ENCODE data around the gene STAC3.

STAC3 gene

GRCh38 chr12:57234571-57235016 is 16.4 kb downstream of the STAC3 start:
- peak overlapping the region; percentile 34 for H3K27ac ChIP-seq

GRCh38 chr12:57234233-57234570 is 16.8 kb downstream of the STAC3 start:
- TF ChIP-seq FOXP2 (optimal IDR thresholded peaks at IDR 0.05; ENCODE audit: control extremely low read depth, extremely low read length, insufficient read depth) = no peak
- no peak for TF ChIP-seq POLR2AphosphoS5 (IDR thresholded peaks at IDR 0.05; ENCODE audit: borderline replicate concordance, low read depth, low read length)
- TF ChIP-seq EZH2 (IDR thresholded peaks at IDR 0.05) = no peak
- Histone ChIP-seq H3K9ac (ENCODE audit: insufficient read length) (peak overlapping the region; percentile 3), H3K4me3 (no peak overlapping the region), H3K9me3 (ENCODE audit: low read depth, low read length) (no peaks in the 10 kb centered on the region), H3K36me3 (ENCODE audit: insufficient read depth, low read length) (peaks cover 42% of the 10 kb centered on the region), H3K27ac (peak overlapping the region; percentile 34)
- DNase-seq (ENCODE audit: low read depth, low spot score) = no peak

More at GRCh38 chr12:57234571-57235016, 16.4 kb downstream of the STAC3 start:
- no peaks in the 10 kb centered on the region for H3K9me3 ChIP-seq (ENCODE audit: low read depth, low read length)
- H3K36me3 ChIP-seq (ENCODE audit: insufficient read depth, low read length) = peaks cover 42% of the 10 kb centered on the region
- no peak overlapping the region for H3K4me3 ChIP-seq
- no peak for DNase-seq (ENCODE audit: low read depth, low spot score)
- TF ChIP-seq POLR2AphosphoS5 (IDR thresholded peaks at IDR 0.05; ENCODE audit: borderline replicate concordance, low read depth, low read length) = no peak
- no peak for TF ChIP-seq FOXP2 (optimal IDR thresholded peaks at IDR 0.05; ENCODE audit: control extremely low read depth, extremely low read length, insufficient read depth)
- no peak for TF ChIP-seq EZH2 (IDR thresholded peaks at IDR 0.05)
- H3K9ac ChIP-seq (ENCODE audit: insufficient read length) = peak overlapping the region; percentile 3

- no peak overlapping the region for H3K4me3 ChIP-seq
- H3K36me3 ChIP-seq (ENCODE audit: insufficient read depth, low read length) = peaks cover 42% of the 10 kb centered on the region
- no peak for DNase-seq (ENCODE audit: low read depth, low spot score)
- TF ChIP-seq FOXP2 (optimal IDR thresholded peaks at IDR 0.05; ENCODE audit: control extremely low read depth, extremely low read length, insufficient read depth) (no peak), EZH2 (IDR thresholded peaks at IDR 0.05) (no peak), POLR2AphosphoS5 (IDR thresholded peaks at IDR 0.05; ENCODE audit: borderline replicate concordance, low read depth, low read length) (no peak)
- H3K9ac ChIP-seq (ENCODE audit: insufficient read length) = no peak overlapping the region
- 0 out of 2 replicates have a peak overlapping the region, but pooled peaks have one; percentile 34 for H3K27ac ChIP-seq
- no peaks in the 10 kb centered on the region for H3K9me3 ChIP-seq (ENCODE audit: low read depth, low read length)
These were observed 17.4 kb downstream of the STAC3 start for GRCh38 chr12:57233357-57234232.

GRCh38 chr12:57232156-57232756 is 18.7 kb downstream of the STAC3 start:
- no peak for DNase-seq (ENCODE audit: low read depth, low spot score)
- Histone ChIP-seq H3K9ac (ENCODE audit: insufficient read length) (no peak overlapping the region), H3K4me3 (no peak overlapping the region), H3K27ac (no peak overlapping the region), H3K36me3 (ENCODE audit: insufficient read depth, low read length) (peaks cover 42% of the 10 kb centered on the region), H3K9me3 (ENCODE audit: low read depth, low read length) (no peaks in the 10 kb centered on the region)
- no peak for TF ChIP-seq POLR2AphosphoS5 (IDR thresholded peaks at IDR 0.05; ENCODE audit: borderline replicate concordance, low read depth, low read length)
- no peak for TF ChIP-seq FOXP2 (optimal IDR thresholded peaks at IDR 0.05; ENCODE audit: control extremely low read depth, extremely low read length, insufficient read depth)
- no peak for TF ChIP-seq EZH2 (IDR thresholded peaks at IDR 0.05)

- Histone ChIP-seq H3K9ac (ENCODE audit: insufficient read length) (peak overlapping the region; percentile 89), H3K36me3 (ENCODE audit: insufficient read depth, low read length) (peaks cover 42% of the 10 kb centered on the region), H3K27ac (no peak overlapping the region), H3K9me3 (ENCODE audit: low read depth, low read length) (no peaks in the 10 kb centered on the region), H3K4me3 (peak overlapping the region; percentile 84)
- DNase-seq (ENCODE audit: low read depth, low spot score) = no peak
- TF ChIP-seq EZH2 (IDR thresholded peaks at IDR 0.05) (no peak), FOXP2 (optimal IDR thresholded peaks at IDR 0.05; ENCODE audit: control extremely low read depth, extremely low read length, insufficient read depth) (no peak), POLR2AphosphoS5 (IDR thresholded peaks at IDR 0.05; ENCODE audit: borderline replicate concordance, low read depth, low read length) (no peak)
These were observed 19.5 kb downstream of the STAC3 start for GRCh38 chr12:57231276-57232021.

GRCh38 chr12:57230381-57231155 is 20.4 kb downstream of the STAC3 start:
- no peaks in the 10 kb centered on the region for H3K9me3 ChIP-seq (ENCODE audit: low read depth, low read length)
- H3K36me3 ChIP-seq (ENCODE audit: insufficient read depth, low read length) = peaks cover 42% of the 10 kb centered on the region
- H3K9ac ChIP-seq (ENCODE audit: insufficient read length) = peak overlapping the region; percentile 89
- no peak for DNase-seq (ENCODE audit: low read depth, low spot score)
- peak overlapping the region; percentile 84 for H3K4me3 ChIP-seq
- no peak for TF ChIP-seq POLR2AphosphoS5 (IDR thresholded peaks at IDR 0.05; ENCODE audit: borderline replicate concordance, low read depth, low read length)
- TF ChIP-seq EZH2 (IDR thresholded peaks at IDR 0.05) = no peak
- TF ChIP-seq FOXP2 (optimal IDR thresholded peaks at IDR 0.05; ENCODE audit: control extremely low read depth, extremely low read length, insufficient read depth) = no peak
- H3K27ac ChIP-seq = peak overlapping the region; percentile 70; the same call in 1 of the 2 replicates

GRCh38 chr12:57229634-57230380 is 21.2 kb downstream of the STAC3 start, which contains the start of gene SHMT2:
Gene SHMT2, plus strand, starts transcription at chr12:57229711. Its CDS starts 68 bp downstream, at chr12:57229779.
- DNase-seq (ENCODE audit: low read depth, low spot score) = peak; percentile 86
- H3K27ac ChIP-seq = peak within 1 kb of the TSS; percentile 70
- peaks cover 42% of the 10 kb centered on the region for H3K36me3 ChIP-seq (ENCODE audit: insufficient read depth, low read length)
- TF ChIP-seq EZH2 (IDR thresholded peaks at IDR 0.05) = no peak
- peak; percentile 94 for TF ChIP-seq POLR2AphosphoS5 (IDR thresholded peaks at IDR 0.05; ENCODE audit: borderline replicate concordance, low read depth, low read length)
- no peaks in the 10 kb centered on the region for H3K9me3 ChIP-seq (ENCODE audit: low read depth, low read length)
- H3K4me3 ChIP-seq = peak within 1 kb of the TSS; percentile 84
- peak within 1 kb of the TSS; percentile 89 for H3K9ac ChIP-seq (ENCODE audit: insufficient read length)

Measured in SK-N-MC (cell line).